Natural killer cell (primary cell): ENCODE results near the gene NUTF2. TPM values are rescaled to one million over a fixed set of nuclear protein-coding genes. Genes with fewer than 3 reads are reported as not detected.
"Not testable (repeated sequence)": the region's sequence is repeated elsewhere in the genome, so short reads cannot be mapped to it uniquely, and the experiment has no call there.

Experiments
- ATAC-seq, 3 donors: fragments of 150-1000 bp in 2 of 3; fragments of 200-7000 bp in 1 of 3; cut with Tn5 transposase; 1 replicate in 1 of 3; 2 replicates in 2 of 3; pipeline ENCODE4 v1.10.0; 2021; ENCODE audit warnings: mild to moderate bottlenecking in 2 of 3, moderate library complexity in 2 of 3
- DNase-seq, 2 donors: peaks; one replicate each; pipeline versions ENCODE4 v3.0.0 to v3.0.0-alpha.2; 2013 to 2021; ENCODE audit warnings: mixed read lengths in 1 of 2
- H3K27ac ChIP-seq: one replicate; pipeline ENCODE4 v1.5.1; 2013; ENCODE audit warnings: mild to moderate bottlenecking, low read length
- H3K27me3 ChIP-seq: one replicate; pipeline ENCODE4 v1.6.1; 2013; ENCODE audit warnings: low read length; ENCODE audit not compliant: control insufficient read depth, insufficient read depth
- H3K36me3 ChIP-seq: one replicate; pipeline ENCODE4 v1.6.1; 2013; ENCODE audit warnings: low read length; ENCODE audit not compliant: control insufficient read depth, insufficient read depth
- H3K4me1 ChIP-seq: one replicate; pipeline ENCODE4 v1.6.1; 2013; ENCODE audit warnings: low read length; ENCODE audit not compliant: control insufficient read depth, insufficient read depth
- H3K4me3 ChIP-seq: one replicate; pipeline ENCODE4 v1.5.1; 2013; ENCODE audit warnings: low read length
- H3K9me3 ChIP-seq: one replicate; pipeline ENCODE4 v1.6.1; 2013; ENCODE audit warnings: low read length; ENCODE audit not compliant: control insufficient read depth, insufficient read depth
- H3K27ac Mint-ChIP-seq, 2 donors: one replicate each; pipeline ENCODE4 v1.8.0; 2022; ENCODE audit warnings: mild to moderate bottlenecking in 2 of 2, mixed read lengths in 2 of 2, moderate library complexity in 1 of 2
- H3K27me3 Mint-ChIP-seq, 2 donors: one replicate each; pipeline ENCODE4 v1.8.0; 2022; ENCODE audit warnings: low read depth in 2 of 2, mixed read lengths in 2 of 2
- H3K36me3 Mint-ChIP-seq: one replicate; pipeline ENCODE4 v1.8.0; 2022; ENCODE audit warnings: mixed read lengths
- H3K4me1 Mint-ChIP-seq, 2 donors: one replicate each; pipeline ENCODE4 v1.8.0; 2022; ENCODE audit warnings: mixed read lengths in 2 of 2
- H3K4me3 Mint-ChIP-seq: one replicate; pipeline ENCODE4 v1.8.0; 2022; ENCODE audit warnings: mild to moderate bottlenecking, moderate library complexity, mixed read lengths
- H3K9me3 Mint-ChIP-seq, 2 donors: one replicate each; pipeline ENCODE4 v1.8.0; 2022; ENCODE audit warnings: mixed read lengths in 2 of 2
- CTCF ChIP-seq: fragments of 200-600 bp; IDR thresholded peaks from one replicate; pipeline ENCODE4 v1.8.0; 2022; ENCODE audit warnings: antibody characterized with exemption
- WGBS: methylation state at CpG from one replicate; pipeline ENCODE4 v1.1.7; 2013; ENCODE audit warnings: missing lambda C conversion rate; ENCODE audit not compliant: insufficient coverage; 5-methylcytosine and 5-hydroxymethylcytosine counted together
- intact Hi-C: fragments of 100-400 bp; cut with micrococcal nuclease; formaldehyde crosslinking; loops from one replicate; pipeline ENCODE4 v1.14.2; 2022
- total RNA-seq, 4 donors: library from RNA; stranded (reverse); fragments of 120-200 nt in 1 of 4; gene quantifications; one replicate each; pipeline versions ENCODE4 v1.2.3 to v1.2.4, GENCODE V29; 2013 to 2022

The NUTF2 gene
- total RNA-seq, 3 donors from 2014 or later (not counting 1 experiment from before 2014, with no cell fraction given) = 43.2 to 47.1 (median 43.3) TPM

- Histone ChIP-seq H3K27me3 (no peaks in the 10 kb centered on the region), H3K36me3 (peaks cover 25% of the 10 kb centered on the region), H3K9me3 (no peaks in the 10 kb centered on the region), H3K27ac (peak overlapping the region; percentile 31), H3K4me3 (peak overlapping the region; percentile 72), H3K4me1 (peaks cover 16% of the 10 kb centered on the region)
- WGBS = under 1% methylated on average over 49 of the region's 49 CpGs
- DNase-seq (peak; percentile 92 to 95), ATAC-seq (peak; percentile 99 to 100 (median 99))
- intact Hi-C loops = loop anchor here (1.0 to 2.0 kb wide), 2 partner anchors 9 to 13 kb away; partner anchors contain the start of genes CENPT, NUTF2 and THAP11
- peak overlapping the region; percentile 96 for H3K4me3 Mint-ChIP-seq
- no peaks in the 10 kb centered on the region for H3K9me3 Mint-ChIP-seq
- no peaks in the 10 kb centered on the region for H3K27me3 Mint-ChIP-seq
- peaks cover 6 to 23% of the 10 kb centered on the region in 2 donors for H3K4me1 Mint-ChIP-seq
- TF ChIP-seq CTCF = no peak
- H3K36me3 Mint-ChIP-seq = no peaks in the 10 kb centered on the region
- peak overlapping the region; percentile 82 to 95 for H3K27ac Mint-ChIP-seq
These were observed 13.1 kb upstream of the NUTF2 start for GRCh38 chr16:67833415-67834241.

DNA sequence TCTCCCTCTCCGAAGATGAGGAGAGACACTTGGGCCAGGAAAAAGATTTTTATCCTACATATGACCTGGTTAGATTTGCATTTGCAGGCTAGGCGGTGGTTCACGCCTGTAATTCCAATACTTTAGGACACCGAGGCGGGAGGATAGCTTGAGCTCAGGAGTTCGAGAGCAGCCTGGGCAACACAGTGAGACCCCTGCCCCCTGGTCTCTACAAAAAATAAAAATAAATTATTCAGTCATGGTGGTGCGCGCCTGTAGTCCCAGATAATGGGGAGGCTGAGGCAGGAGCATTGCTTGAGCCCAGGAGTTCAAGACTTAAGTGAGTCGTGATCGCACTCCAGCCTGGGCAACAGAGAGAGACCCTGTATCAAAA, 12.5 kb upstream of the NUTF2 start:
- Mint-ChIP-seq H3K36me3 (no peaks in the 10 kb centered on the region), H3K4me3 (peak overlapping the region; percentile 96), H3K9me3 (no peaks in the 10 kb centered on the region), H3K27ac (peak overlapping the region; percentile 82 to 95), H3K27me3 (no peaks in the 10 kb centered on the region), H3K4me1 (peaks cover 6 to 23% of the 10 kb centered on the region in 2 donors)
- DNase-seq (no peak), ATAC-seq (no peak)
- H3K9me3 ChIP-seq = no peaks in the 10 kb centered on the region
- H3K4me3 ChIP-seq = peak overlapping the region; percentile 72
- peaks cover 25% of the 10 kb centered on the region for H3K36me3 ChIP-seq
- WGBS = 85% methylated on average over 8 of the region's 10 CpGs
- no peak for TF ChIP-seq CTCF
- H3K4me1 ChIP-seq = peaks cover 16% of the 10 kb centered on the region
- intact Hi-C loops = no loop called here
- no peak overlapping the region for H3K27ac ChIP-seq
- no peaks in the 10 kb centered on the region for H3K27me3 ChIP-seq

DNA sequence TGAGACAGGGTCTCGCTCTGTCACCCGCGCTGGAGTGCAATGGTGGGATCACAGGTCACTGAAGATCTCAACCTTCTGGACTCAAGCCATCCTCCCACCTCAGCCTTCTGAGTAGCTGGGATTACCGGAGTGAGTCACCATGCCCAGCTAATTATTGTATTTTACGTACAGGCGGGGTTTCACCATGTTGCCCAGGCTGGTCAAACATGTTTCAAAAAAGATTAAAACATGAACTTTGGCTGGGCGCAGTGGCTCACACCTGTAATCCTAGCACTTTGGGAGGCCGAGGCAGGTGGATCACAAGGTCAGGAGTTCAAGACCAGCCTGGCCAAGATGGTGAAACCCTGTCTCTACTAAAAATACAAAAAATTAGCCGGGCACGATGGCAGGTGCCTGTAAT, 9.5 kb upstream of the NUTF2 start:
- intact Hi-C loops, H3K9me3 Mint-ChIP-seq, H3K36me3 Mint-ChIP-seq, ATAC-seq, H3K4me3 ChIP-seq, H3K27ac Mint-ChIP-seq, DNase-seq, H3K9me3 ChIP-seq, H3K4me3 Mint-ChIP-seq, H3K27me3 Mint-ChIP-seq, H3K36me3 ChIP-seq, H3K27ac ChIP-seq, H3K27me3 ChIP-seq: not testable (repeated sequence)
- 96% methylated on average over 10 of the region's 10 CpGs for WGBS
- peaks cover 11 to 23% of the 10 kb centered on the region in 2 donors for H3K4me1 Mint-ChIP-seq
- peaks cover 21% of the 10 kb centered on the region for H3K4me1 ChIP-seq

- Histone ChIP-seq H3K36me3 (no peaks in the 10 kb centered on the region), H3K27ac (no peak overlapping the region), H3K9me3 (no peaks in the 10 kb centered on the region), H3K27me3 (no peaks in the 10 kb centered on the region), H3K4me3 (no peak overlapping the region), H3K4me1 (peaks cover 23% of the 10 kb centered on the region)
- TF ChIP-seq CTCF = no peak
- no peaks in the 10 kb centered on the region for H3K9me3 Mint-ChIP-seq
- intact Hi-C loops = no loop called here
- peaks cover 14 to 21% of the 10 kb centered on the region in 2 donors for H3K4me1 Mint-ChIP-seq
- no peaks in the 10 kb centered on the region for H3K27me3 Mint-ChIP-seq
- H3K36me3 Mint-ChIP-seq = no peaks in the 10 kb centered on the region
- no peak overlapping the region for H3K4me3 Mint-ChIP-seq
- WGBS = 98% methylated on average over 2 of the region's 2 CpGs
- DNase-seq = no peak
- no peak overlapping the region for H3K27ac Mint-ChIP-seq
- no peak for ATAC-seq
These were observed 8.9 kb upstream of the NUTF2 start for GRCh38 chr16:67837811-67838210.
